ENCODE results near the gene ARID3C.
A peak's percentile ranks its signal among the peaks of the same experiment; 100 is the strongest.

Gene ARID3C

GRCh38 chr9:34638138-34638445, 9.2 kb upstream of the ARID3C start:
- WGBS, 2 experiments (ENCODE audit: insufficient coverage in 2 of 2) = 36 to 37% methylated on average over 7 of the region's 7 CpGs
- H3K4me3 ChIP-seq (ENCODE audit: extremely low read depth, insufficient read depth, low read length, poor library complexity, severe bottlenecking) = peak overlapping the region; percentile 61
- H3K27ac ChIP-seq (ENCODE audit: low read depth, low read length, severe bottlenecking) = no peak overlapping the region
- no peaks in the 10 kb centered on the region for H3K9me3 ChIP-seq (ENCODE audit: control insufficient read depth, low read length)
- no peaks in the 10 kb centered on the region for H3K36me3 ChIP-seq (ENCODE audit: control insufficient read depth, insufficient read depth, low read length)
- H3K4me1 ChIP-seq (ENCODE audit: control insufficient read depth, insufficient read depth, low read length, poor library complexity, severe bottlenecking) = peaks cover 9% of the 10 kb centered on the region

GRCh38 chr9:34637356-34638137, 8.7 kb upstream of the ARID3C start, which contains the start of gene SIGMAR1:
Gene SIGMAR1, minus strand, starts transcription at chr9:34637787. Its CDS starts 90 bp downstream, at chr9:34637697.
- no peaks in the 10 kb centered on the region for H3K36me3 ChIP-seq (ENCODE audit: control insufficient read depth, insufficient read depth, low read length)
- no peaks in the 10 kb centered on the region for H3K9me3 ChIP-seq (ENCODE audit: control insufficient read depth, low read length)
- H3K4me1 ChIP-seq (ENCODE audit: control insufficient read depth, insufficient read depth, low read length, poor library complexity, severe bottlenecking) = peaks cover 9% of the 10 kb centered on the region
- H3K4me3 ChIP-seq (ENCODE audit: extremely low read depth, insufficient read depth, low read length, poor library complexity, severe bottlenecking) = peak within 1 kb of the TSS; percentile 61
- H3K27ac ChIP-seq (ENCODE audit: low read depth, low read length, severe bottlenecking) = no peak within 1 kb of the TSS
- WGBS, 2 experiments (ENCODE audit: insufficient coverage in 2 of 2) = 2 to 3% methylated on average over 60 of the region's 74 CpGs

- H3K27ac ChIP-seq (ENCODE audit: low read depth, low read length, severe bottlenecking) = no peak overlapping the region
- peak overlapping the region; percentile 61 for H3K4me3 ChIP-seq (ENCODE audit: extremely low read depth, insufficient read depth, low read length, poor library complexity, severe bottlenecking)
- no peaks in the 10 kb centered on the region for H3K9me3 ChIP-seq (ENCODE audit: control insufficient read depth, low read length)
- no peaks in the 10 kb centered on the region for H3K36me3 ChIP-seq (ENCODE audit: control insufficient read depth, insufficient read depth, low read length)
- WGBS, 2 experiments (ENCODE audit: insufficient coverage in 2 of 2) = 17 to 21% methylated on average over 20 of the region's 23 CpGs
- peaks cover 9% of the 10 kb centered on the region for H3K4me1 ChIP-seq (ENCODE audit: control insufficient read depth, insufficient read depth, low read length, poor library complexity, severe bottlenecking)
These were observed 8.0 kb upstream of the ARID3C start for GRCh38 chr9:34636791-34637355.

- Histone ChIP-seq H3K4me1 (ENCODE audit: control insufficient read depth, insufficient read depth, low read length, poor library complexity, severe bottlenecking) (peaks cover 9% of the 10 kb centered on the region), H3K9me3 (ENCODE audit: control insufficient read depth, low read length) (no peaks in the 10 kb centered on the region), H3K4me3 (ENCODE audit: extremely low read depth, insufficient read depth, low read length, poor library complexity, severe bottlenecking) (no peak overlapping the region), H3K27ac (ENCODE audit: low read depth, low read length, severe bottlenecking) (no peak overlapping the region), H3K36me3 (ENCODE audit: control insufficient read depth, insufficient read depth, low read length) (no peaks in the 10 kb centered on the region)
- 96 to 98% methylated on average over 8 to 13 of the region's 14 CpGs for WGBS, 2 experiments (ENCODE audit: insufficient coverage in 2 of 2)
These were observed 6.7 kb upstream of the ARID3C start for GRCh38 chr9:34635556-34635955.

GRCh38 chr9:34634551-34635248, 5.8 kb upstream of the ARID3C start:
- H3K27ac ChIP-seq (ENCODE audit: low read depth, low read length, severe bottlenecking) = no peak overlapping the region

GRCh38 chr9:34633851-34634550, 5.1 kb upstream of the ARID3C start:
- 14 to 29% methylated on average over 2 to 3 of the region's 3 CpGs for WGBS, 2 experiments (ENCODE audit: insufficient coverage in 2 of 2)
- H3K27ac ChIP-seq (ENCODE audit: low read depth, low read length, severe bottlenecking) = no peak overlapping the region

More at GRCh38 chr9:34634551-34635248, 5.8 kb upstream of the ARID3C start:
- H3K4me1 ChIP-seq (ENCODE audit: control insufficient read depth, insufficient read depth, low read length, poor library complexity, severe bottlenecking) = peaks cover 9% of the 10 kb centered on the region
- no peaks in the 10 kb centered on the region for H3K36me3 ChIP-seq (ENCODE audit: control insufficient read depth, insufficient read depth, low read length)
- WGBS, 2 experiments (ENCODE audit: insufficient coverage in 2 of 2) = 60% methylated on average over 1 of the region's 3 CpGs; no CpG with 5 or more reads in 1 of the 2 experiments
- H3K9me3 ChIP-seq (ENCODE audit: control insufficient read depth, low read length) = no peaks in the 10 kb centered on the region
- H3K4me3 ChIP-seq (ENCODE audit: extremely low read depth, insufficient read depth, low read length, poor library complexity, severe bottlenecking) = no peak overlapping the region

GRCh38 chr9:34633166-34633565, 4.3 kb upstream of the ARID3C start:
- WGBS, 2 experiments (ENCODE audit: insufficient coverage in 2 of 2) = 67 to 82% methylated on average over 3 to 4 of the region's 5 CpGs
- H3K36me3 ChIP-seq (ENCODE audit: control insufficient read depth, insufficient read depth, low read length) = no peaks in the 10 kb centered on the region
- H3K4me3 ChIP-seq (ENCODE audit: extremely low read depth, insufficient read depth, low read length, poor library complexity, severe bottlenecking) = no peak overlapping the region
- H3K27ac ChIP-seq (ENCODE audit: low read depth, low read length, severe bottlenecking) = no peak overlapping the region
- H3K9me3 ChIP-seq (ENCODE audit: control insufficient read depth, low read length) = no peaks in the 10 kb centered on the region
- peaks cover 6% of the 10 kb centered on the region for H3K4me1 ChIP-seq (ENCODE audit: control insufficient read depth, insufficient read depth, low read length, poor library complexity, severe bottlenecking)

More at GRCh38 chr9:34633851-34634550, 5.1 kb upstream of the ARID3C start:
- Histone ChIP-seq H3K4me3 (ENCODE audit: extremely low read depth, insufficient read depth, low read length, poor library complexity, severe bottlenecking) (no peak overlapping the region), H3K4me1 (ENCODE audit: control insufficient read depth, insufficient read depth, low read length, poor library complexity, severe bottlenecking) (peaks cover 9% of the 10 kb centered on the region), H3K9me3 (ENCODE audit: control insufficient read depth, low read length) (no peaks in the 10 kb centered on the region), H3K36me3 (ENCODE audit: control insufficient read depth, insufficient read depth, low read length) (no peaks in the 10 kb centered on the region)

GRCh38 chr9:34630402-34631154, 1.7 kb upstream of the ARID3C start:
- no peak overlapping the region for H3K27ac ChIP-seq (ENCODE audit: low read depth, low read length, severe bottlenecking)
- H3K9me3 ChIP-seq (ENCODE audit: control insufficient read depth, low read length) = no peaks in the 10 kb centered on the region
- no peak overlapping the region for H3K4me3 ChIP-seq (ENCODE audit: extremely low read depth, insufficient read depth, low read length, poor library complexity, severe bottlenecking)
- H3K4me1 ChIP-seq (ENCODE audit: control insufficient read depth, insufficient read depth, low read length, poor library complexity, severe bottlenecking) = no peaks in the 10 kb centered on the region
- no peaks in the 10 kb centered on the region for H3K36me3 ChIP-seq (ENCODE audit: control insufficient read depth, insufficient read depth, low read length)
- 58 to 60% methylated on average over 4 of the region's 5 CpGs for WGBS, 2 experiments (ENCODE audit: insufficient coverage in 2 of 2)

- 21 to 35% methylated on average over 4 to 5 of the region's 5 CpGs for WGBS, 2 experiments (ENCODE audit: insufficient coverage in 2 of 2)
- Histone ChIP-seq H3K4me3 (ENCODE audit: extremely low read depth, insufficient read depth, low read length, poor library complexity, severe bottlenecking) (no peak overlapping the region), H3K4me1 (ENCODE audit: control insufficient read depth, insufficient read depth, low read length, poor library complexity, severe bottlenecking) (peaks cover 7% of the 10 kb centered on the region), H3K27ac (ENCODE audit: low read depth, low read length, severe bottlenecking) (no peak overlapping the region), H3K36me3 (ENCODE audit: control insufficient read depth, insufficient read depth, low read length) (no peaks in the 10 kb centered on the region), H3K9me3 (ENCODE audit: control insufficient read depth, low read length) (no peaks in the 10 kb centered on the region)
These were observed 584 bp upstream of the ARID3C start for GRCh38 chr9:34629491-34629808.
